ENCODE results near the gene XPOT. TPM values are rescaled to one million over a fixed set of nuclear protein-coding genes. Genes with fewer than 3 reads are reported as not detected.

XPOT gene
- total RNA-seq, 1 donor from 2014 or later = 109 TPM

- TF ChIP-seq EZH2phosphoT487 (IDR thresholded peaks at IDR 0.05) (no peak), EZH2 (IDR thresholded peaks at IDR 0.05) (no peak), CTCF (IDR thresholded peaks at IDR 0.05) (no peak)
- Histone ChIP-seq H3K27ac (no peak overlapping the region), H3K79me2 (ENCODE audit: low read depth) (no peaks in the 10 kb centered on the region), H3K9ac (no peak overlapping the region), H3F3A (ENCODE audit: low read depth) (peaks cover 7% of the 10 kb centered on the region), H3K4me2 (no peak overlapping the region), H3K27me3 (no peaks in the 10 kb centered on the region), H3K9me3 (ENCODE audit: low read depth) (no peaks in the 10 kb centered on the region), H2AFZ (replicated peaks) (no peak overlapping the region), H3K4me1 (no peaks in the 10 kb centered on the region), H4K20me1 (ENCODE audit: low read depth) (no peaks in the 10 kb centered on the region), H3K4me3 (no peak overlapping the region), H3K36me3 (peaks cover 29% of the 10 kb centered on the region)
- no peak overlapping the region for H3K4me3 Mint-ChIP-seq
- no peaks in the 10 kb centered on the region for H3K4me1 Mint-ChIP-seq
- DNase-seq (ENCODE audit: low spot score) = no peak
- no peak overlapping the region for H3K27ac Mint-ChIP-seq
- H3K27me3 Mint-ChIP-seq (ENCODE audit: insufficient read depth, low read depth) = peaks cover 2% of the 10 kb centered on the region
- H3K36me3 Mint-ChIP-seq = peaks cover 35% of the 10 kb centered on the region
- no peaks in the 10 kb centered on the region for H3K9me3 Mint-ChIP-seq
Measured at GRCh38 chr12:64440100-64440499, 35.9 kb downstream of the XPOT start.

GRCh38 chr12:64445490-64445889 is 41.3 kb downstream of the XPOT start:
- no peak overlapping the region for H3K4me3 Mint-ChIP-seq
- peaks cover 26% of the 10 kb centered on the region for H3F3A ChIP-seq (ENCODE audit: low read depth)
- peaks cover 2% of the 10 kb centered on the region for H3K27me3 Mint-ChIP-seq (ENCODE audit: insufficient read depth, low read depth)
- H3K4me1 Mint-ChIP-seq = peaks cover 5% of the 10 kb centered on the region
- peaks cover 26% of the 10 kb centered on the region for H3K36me3 Mint-ChIP-seq
- no peak overlapping the region for H3K4me3 ChIP-seq
- H3K9me3 ChIP-seq (ENCODE audit: low read depth) = no peaks in the 10 kb centered on the region
- no peak overlapping the region for H3K27ac ChIP-seq
- peaks cover 1% of the 10 kb centered on the region for H4K20me1 ChIP-seq (ENCODE audit: low read depth)
- H2AFZ ChIP-seq (replicated peaks) = no peak overlapping the region
- H3K4me2 ChIP-seq = no peak overlapping the region
- peaks cover 4% of the 10 kb centered on the region for H3K79me2 ChIP-seq (ENCODE audit: low read depth)
- H3K27me3 ChIP-seq = no peaks in the 10 kb centered on the region
- TF ChIP-seq EZH2phosphoT487 (IDR thresholded peaks at IDR 0.05) (no peak), EZH2 (IDR thresholded peaks at IDR 0.05) (no peak), CTCF (IDR thresholded peaks at IDR 0.05) (no peak)
- no peak overlapping the region for H3K27ac Mint-ChIP-seq
- DNase-seq (ENCODE audit: low spot score) = no peak
- H3K4me1 ChIP-seq = peaks cover 14% of the 10 kb centered on the region
- H3K9ac ChIP-seq = no peak overlapping the region
- H3K9me3 Mint-ChIP-seq = no peaks in the 10 kb centered on the region
- peaks cover 11% of the 10 kb centered on the region for H3K36me3 ChIP-seq

GRCh38 chr12:64446295-64446694 is 42.1 kb downstream of the XPOT start:
- Mint-ChIP-seq H3K27me3 (ENCODE audit: insufficient read depth, low read depth) (peaks cover 2% of the 10 kb centered on the region), H3K4me1 (peaks cover 13% of the 10 kb centered on the region), H3K36me3 (peaks cover 23% of the 10 kb centered on the region), H3K9me3 (no peaks in the 10 kb centered on the region), H3K27ac (no peak overlapping the region), H3K4me3 (no peak overlapping the region)
- Histone ChIP-seq H3F3A (ENCODE audit: low read depth) (peaks cover 34% of the 10 kb centered on the region), H3K27ac (no peak overlapping the region), H3K9ac (no peak overlapping the region), H3K9me3 (ENCODE audit: low read depth) (no peaks in the 10 kb centered on the region), H3K4me3 (no peak overlapping the region), H3K4me1 (peaks cover 17% of the 10 kb centered on the region), H4K20me1 (ENCODE audit: low read depth) (peaks cover 6% of the 10 kb centered on the region), H3K79me2 (ENCODE audit: low read depth) (peaks cover 4% of the 10 kb centered on the region), H2AFZ (replicated peaks) (no peak overlapping the region), H3K4me2 (no peak overlapping the region), H3K36me3 (peaks cover 6% of the 10 kb centered on the region), H3K27me3 (no peaks in the 10 kb centered on the region)
- no peak for TF ChIP-seq CTCF (IDR thresholded peaks at IDR 0.05)
- no peak for TF ChIP-seq EZH2phosphoT487 (IDR thresholded peaks at IDR 0.05)
- no peak for TF ChIP-seq EZH2 (IDR thresholded peaks at IDR 0.05)
- no peak for DNase-seq (ENCODE audit: low spot score)

Measured in neural progenitor cell (in vitro differentiated cells).